MM.1S (cell line): Measurements from ENCODE around the gene CCDC73.

Experiments
- CTCF ChIP-seq: fragments of 300-600 bp; sonication (generic); IDR thresholded peaks from 2 replicates; pipeline ENCODE4 v1.5.1; 2016; ENCODE audit warnings: antibody characterized with exemption, low read length, mixed read lengths
- EZH2 ChIP-seq: fragments of 300-600 bp; sonication (generic); optimal IDR thresholded peaks from 2 replicates; pipeline ENCODE3; 2017; ENCODE audit warnings: low read depth, mild to moderate bottlenecking, antibody characterized with exemption, low read length, mixed read lengths

- TF ChIP-seq CTCF (no peak), EZH2 (no peak)
Observed at GRCh38 chr11:32698579-32698978, 95.9 kb downstream of the CCDC73 start.
